Mucosa of descending colon (tissue), 3 donors: ENCODE measurements around the gene VPS35L. TPM values are rescaled to one million over a fixed set of nuclear protein-coding genes. Genes with fewer than 3 reads are reported as not detected.
A peak's percentile ranks its signal among the peaks of the same experiment; 100 is the strongest.

Source experiments
- ATAC-seq: fragments of 200-7000 bp; cut with Tn5 transposase; one replicate; pipeline ENCODE4 v1.9.1; 2020; ENCODE audit warnings: mild to moderate bottlenecking, moderate library complexity
- DNase-seq, 3 donors: peaks; one replicate each; pipeline ENCODE4 v3.0.0-alpha.2; 2020
- H3K36me3 ChIP-seq: fragments of 200-600 bp; one replicate; pipeline ENCODE4 v1.8.0; 2021; ENCODE audit warnings: low read depth, mild to moderate bottlenecking
- H3K4me1 ChIP-seq: fragments of 200-600 bp; one replicate; pipeline ENCODE4 v1.8.0; 2021; ENCODE audit warnings: low read depth, mild to moderate bottlenecking
- H3K4me3 ChIP-seq: fragments of 200-600 bp; one replicate; pipeline ENCODE4 v1.8.0; 2021; ENCODE audit warnings: mild to moderate bottlenecking
- H3K9me3 ChIP-seq: fragments of 200-600 bp; one replicate; pipeline ENCODE4 v1.8.0; 2021; ENCODE audit warnings: mild to moderate bottlenecking
- CTCF ChIP-seq: fragments of 200-600 bp; IDR thresholded peaks from one replicate; pipeline ENCODE4 v1.8.0; 2022; ENCODE audit warnings: antibody characterized with exemption, mild to moderate bottlenecking
- intact Hi-C, 2 donors: fragments of 100-400 bp; cut with DNase I in 1 of 2; cut with micrococcal nuclease in 1 of 2; formaldehyde crosslinking; loops; one replicate each; pipeline versions ENCODE4 v1.11.0 to v1.11.1; 2022; cut with DNase I, micrococcal nuclease
- total RNA-seq, 3 donors: library from RNA; stranded (reverse); fragmentation: NEBNext Ultra II Directional in 2 of 3; extraction: Animal tissue kit (Norgen Biotek cat#: 25700) in 2 of 3; gene quantifications; one replicate each; pipeline versions ENCODE4 v1.2.1 to v1.2.4, GENCODE V29; 2021 to 2023
- donor health status: DM: no; HTN: no; CAD: no; lungs with moderate emphysema.
- donor health status: DM: no; HTN: no; CAD: no.
- donor health status: DM: no; HTN: yes; CAD: no.

VPS35L gene
- total RNA-seq, 3 donors from 2014 or later = 47.2 to 61.7 (median 61.4) TPM

- no peaks in the 10 kb centered on the region for H3K36me3 ChIP-seq
- no peak for DNase-seq
- H3K4me3 ChIP-seq = no peak overlapping the region
- H3K4me1 ChIP-seq = no peaks in the 10 kb centered on the region
- no peak for TF ChIP-seq CTCF
- no peak for ATAC-seq
- no peaks in the 10 kb centered on the region for H3K9me3 ChIP-seq
- intact Hi-C loops = no loop called here
Measured at GRCh38 chr16:19598805-19599510, 43.5 kb downstream of the VPS35L start.

GRCh38 chr16:19599968-19600716 lies 44.6 kb downstream of the VPS35L start:
- ATAC-seq (no peak), DNase-seq (no peak)
- Histone ChIP-seq H3K9me3 (no peaks in the 10 kb centered on the region), H3K4me3 (no peak overlapping the region), H3K36me3 (no peaks in the 10 kb centered on the region), H3K4me1 (no peaks in the 10 kb centered on the region)
- no peak for TF ChIP-seq CTCF
- intact Hi-C loops = loop anchor here in 1 of 2 donors (5.0 kb wide), 1 partner anchor 287 kb away; no protein-coding TSS in a partner anchor

- Histone ChIP-seq H3K9me3 (no peaks in the 10 kb centered on the region), H3K4me3 (no peak overlapping the region), H3K36me3 (no peaks in the 10 kb centered on the region), H3K4me1 (no peaks in the 10 kb centered on the region)
- DNase-seq (peak in 1 of 3 donors; percentile 58), ATAC-seq (no peak)
- no peak for TF ChIP-seq CTCF
- intact Hi-C loops = loop anchor here in 1 of 2 donors (5.0 kb wide), 1 partner anchor 286 kb away; no protein-coding TSS in a partner anchor
Measured at GRCh38 chr16:19601083-19601976, 45.8 kb downstream of the VPS35L start.

GRCh38 chr16:19604911-19605310 lies 49.4 kb downstream of the VPS35L start:
- Histone ChIP-seq H3K36me3 (no peaks in the 10 kb centered on the region), H3K4me3 (no peak overlapping the region), H3K4me1 (no peaks in the 10 kb centered on the region), H3K9me3 (no peaks in the 10 kb centered on the region)
- no peak for DNase-seq
- ATAC-seq = no peak
- TF ChIP-seq CTCF = no peak
- intact Hi-C loops = loop anchor here in 1 of 2 donors (5.0 kb wide), 1 partner anchor 282 kb away; no protein-coding TSS in a partner anchor

- Histone ChIP-seq H3K4me1 (no peaks in the 10 kb centered on the region), H3K36me3 (no peaks in the 10 kb centered on the region), H3K4me3 (no peak overlapping the region), H3K9me3 (no peaks in the 10 kb centered on the region)
- no peak for TF ChIP-seq CTCF
- intact Hi-C loops = no loop called here
- no peak for ATAC-seq
- no peak for DNase-seq
Measured at GRCh38 chr16:19605701-19606100, 50.2 kb downstream of the VPS35L start.
